NCI-H2196 (cell line): ENCODE measurements around the gene NR3C2.
"Not testable (repeated sequence)": the region's sequence is repeated elsewhere in the genome, so short reads cannot be mapped to it uniquely, and the experiment has no call there.

Experiments
- DNase-seq: peaks from one replicate; lab custom pipeline; 2025; ENCODE audit not compliant: unreplicated experiment; lab: John Stamatoyannopoulos, UW

The NR3C2 gene

DNA sequence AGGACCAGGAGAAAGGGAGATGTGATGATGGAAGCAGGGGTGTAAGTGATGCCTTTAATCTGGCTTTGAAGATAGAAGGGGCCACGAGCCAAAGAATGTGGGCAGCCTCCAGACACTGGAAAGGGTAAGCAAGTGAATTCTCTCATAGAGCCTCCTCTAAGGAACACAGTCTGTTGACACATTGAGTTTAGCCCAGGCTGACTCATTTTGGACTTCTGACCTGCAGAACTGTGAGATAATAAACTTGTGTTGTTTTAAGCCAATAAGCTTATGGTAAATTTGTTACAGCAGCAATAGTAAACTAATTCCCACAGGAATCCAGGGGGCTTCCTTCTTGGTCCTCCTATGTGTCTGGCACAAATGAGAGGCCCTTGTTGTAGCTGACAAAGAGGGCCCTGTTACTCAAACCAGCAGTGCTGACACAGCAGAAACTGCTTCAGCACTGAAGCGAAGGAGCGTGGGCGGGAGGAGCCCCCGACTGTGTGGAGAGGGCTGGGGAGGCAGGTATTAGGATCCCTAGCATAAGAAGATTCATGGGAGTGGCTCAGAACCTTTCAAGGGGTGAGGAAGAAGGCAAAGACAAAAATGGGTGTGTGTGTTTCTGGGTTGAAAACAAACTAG is 268.7 kb downstream of the NR3C2 start:
- DNase-seq = no peak

DNA sequence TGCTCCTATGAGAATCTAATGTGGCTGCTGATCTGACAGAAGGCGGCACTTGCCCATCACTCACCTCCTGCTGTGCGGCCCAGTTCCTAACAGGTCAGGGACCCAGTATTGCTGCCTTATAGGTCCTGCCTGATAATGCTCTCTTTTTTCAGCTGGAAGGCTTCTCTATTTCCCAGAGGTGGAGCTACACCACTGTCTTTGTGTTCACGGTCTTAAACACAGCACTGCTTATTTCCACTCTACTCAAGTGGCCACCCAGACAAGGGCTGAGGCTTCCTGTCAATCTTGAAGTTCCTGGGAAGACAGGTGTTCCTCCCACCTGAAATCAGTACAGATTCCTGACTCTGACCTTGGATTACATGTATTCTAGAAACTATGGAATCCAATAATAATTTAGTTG is 270.6 kb downstream of the NR3C2 start:
- no peak for DNase-seq

DNA sequence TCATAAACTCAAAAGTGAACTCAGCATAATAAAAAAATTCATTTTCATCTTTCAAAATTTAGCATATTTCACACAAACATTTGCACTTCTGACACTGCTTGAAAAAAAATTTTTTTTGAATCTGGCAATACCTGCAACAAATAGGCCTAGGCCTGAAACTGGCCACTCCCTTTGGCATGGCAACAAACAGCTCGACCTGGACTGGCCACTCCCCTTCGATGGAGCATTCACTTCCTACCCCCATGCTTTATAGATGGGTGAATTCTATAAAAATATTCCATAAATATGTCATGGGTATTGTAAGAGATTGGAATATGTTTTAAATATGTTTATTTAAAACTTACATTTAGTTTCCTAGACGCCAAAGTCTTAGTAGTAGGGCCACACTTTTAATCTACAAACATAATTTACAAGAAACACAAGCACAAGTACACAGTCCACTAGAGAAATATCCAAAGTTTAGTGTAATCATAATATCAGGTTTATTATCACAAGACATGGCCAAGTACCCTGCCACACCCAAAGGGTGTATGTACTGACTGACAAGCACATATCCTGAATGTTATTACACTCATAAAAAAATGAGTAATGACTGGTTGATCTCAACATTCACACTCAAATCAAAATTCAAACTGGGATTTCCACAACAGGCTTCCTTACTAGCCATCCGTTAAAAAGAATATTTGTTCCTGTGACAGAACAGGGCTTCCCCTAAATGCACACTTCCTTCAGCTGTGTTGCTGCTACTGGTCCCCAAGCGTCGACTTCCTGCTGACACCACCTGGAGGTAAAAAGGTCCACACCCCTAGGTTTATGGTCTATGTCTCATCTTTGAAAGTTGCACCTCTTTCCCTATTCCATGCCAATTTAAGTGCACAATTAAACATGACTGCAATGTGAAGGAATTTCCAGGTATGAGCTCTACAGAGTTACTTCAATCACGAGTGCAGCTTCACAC is 271.5 kb downstream of the NR3C2 start:
- no peak for DNase-seq

DNA sequence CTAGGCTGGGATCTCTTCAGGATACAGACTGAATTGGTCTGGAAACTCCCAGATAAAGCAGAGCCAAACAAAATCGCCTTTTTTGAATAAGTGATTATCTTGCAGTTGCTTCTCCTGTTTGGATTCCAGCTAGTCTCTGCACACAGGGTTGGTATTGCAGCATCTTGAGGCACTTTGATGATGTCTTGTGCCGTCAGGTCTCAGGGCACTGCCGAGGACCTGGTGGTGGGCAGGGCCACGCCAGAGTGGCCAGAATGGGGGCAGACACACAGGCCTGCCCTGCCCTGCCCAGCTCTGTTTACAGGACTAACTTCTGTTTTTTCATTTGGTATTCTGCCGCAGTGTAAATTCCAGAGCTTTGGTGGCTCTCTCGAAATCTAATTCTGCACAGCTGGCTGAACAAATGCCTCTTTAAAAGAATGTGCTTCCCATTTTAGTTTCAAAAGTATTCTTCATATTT is 276.1 kb downstream of the NR3C2 start:
- DNase-seq = no peak

DNA sequence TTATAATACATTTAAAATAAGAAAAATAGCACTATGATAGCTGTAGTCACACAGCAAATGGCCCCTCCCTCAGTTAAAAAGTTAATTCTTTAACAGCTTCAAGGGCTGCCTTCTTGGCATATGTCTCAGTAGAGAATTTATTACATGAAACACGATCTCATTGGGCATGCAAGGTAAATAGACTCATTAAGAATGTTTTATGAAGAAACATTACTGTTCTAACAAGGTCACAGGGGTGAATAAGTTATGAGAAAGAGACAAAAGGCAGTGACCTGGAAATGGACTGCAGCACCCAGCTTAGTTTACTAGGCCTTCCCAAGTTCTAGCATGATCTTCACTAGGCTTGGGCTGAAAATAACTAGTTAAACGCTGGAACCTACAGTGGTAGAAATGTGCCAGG is 277.7 kb downstream of the NR3C2 start:
- no peak for DNase-seq

DNA sequence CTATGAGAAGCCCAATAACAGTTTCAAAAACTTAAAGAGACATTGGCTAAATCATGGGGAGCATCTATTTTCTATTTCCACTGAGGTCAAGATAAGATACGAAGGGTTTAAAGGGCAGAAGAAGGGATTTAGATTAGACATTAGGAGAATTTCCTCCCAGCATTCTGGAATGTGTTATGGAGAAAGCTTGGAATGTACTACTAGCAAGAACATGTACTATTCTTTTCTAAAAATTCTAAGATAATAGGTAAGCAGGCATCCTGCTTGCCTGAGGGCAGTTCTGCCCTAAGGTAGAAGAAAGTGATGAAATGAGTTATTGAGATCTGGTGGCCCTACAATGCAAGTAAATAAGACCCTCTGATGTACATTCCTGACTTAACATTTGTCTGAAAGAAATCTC is 279.2 kb downstream of the NR3C2 start:
- DNase-seq = no peak

DNA sequence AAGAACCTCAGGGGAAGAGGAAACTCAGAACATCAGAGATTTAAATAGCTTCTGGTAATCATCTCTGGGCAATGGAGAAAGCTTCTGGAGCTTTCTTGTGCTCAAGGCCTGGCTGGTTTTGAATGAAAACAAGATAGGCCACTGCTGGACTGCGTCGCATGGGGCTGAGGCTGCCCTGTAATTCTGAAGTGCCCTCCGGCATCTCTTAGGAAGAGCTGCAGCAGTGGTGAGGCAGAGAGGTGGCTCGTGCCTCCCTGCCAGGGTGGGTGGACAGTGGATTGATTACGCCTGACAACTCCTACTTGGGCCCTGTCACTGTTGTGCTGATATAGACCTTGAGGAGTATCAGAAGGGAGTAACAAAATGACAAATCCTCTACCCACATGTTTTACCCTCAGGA is 279.7 kb downstream of the NR3C2 start:
- no peak for DNase-seq

DNA sequence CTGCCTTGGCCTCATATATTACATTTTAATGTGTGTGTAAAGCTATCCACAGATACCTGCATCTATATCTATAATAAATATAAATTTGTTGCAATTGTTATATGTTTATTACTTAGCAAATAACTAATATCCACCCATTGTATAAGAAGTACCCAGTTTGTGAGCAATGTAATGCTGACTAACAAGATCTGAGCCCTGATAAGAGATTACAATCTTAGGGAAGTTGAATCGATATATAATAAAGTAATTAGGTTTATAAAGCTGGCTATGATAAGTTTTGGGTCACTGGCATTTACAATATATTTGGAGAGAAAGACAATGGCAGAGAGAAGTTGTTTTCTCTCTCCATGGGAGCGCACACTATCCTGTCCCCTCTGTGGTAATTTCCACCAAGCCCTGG is 280.6 kb downstream of the NR3C2 start:
- DNase-seq = no peak

DNA sequence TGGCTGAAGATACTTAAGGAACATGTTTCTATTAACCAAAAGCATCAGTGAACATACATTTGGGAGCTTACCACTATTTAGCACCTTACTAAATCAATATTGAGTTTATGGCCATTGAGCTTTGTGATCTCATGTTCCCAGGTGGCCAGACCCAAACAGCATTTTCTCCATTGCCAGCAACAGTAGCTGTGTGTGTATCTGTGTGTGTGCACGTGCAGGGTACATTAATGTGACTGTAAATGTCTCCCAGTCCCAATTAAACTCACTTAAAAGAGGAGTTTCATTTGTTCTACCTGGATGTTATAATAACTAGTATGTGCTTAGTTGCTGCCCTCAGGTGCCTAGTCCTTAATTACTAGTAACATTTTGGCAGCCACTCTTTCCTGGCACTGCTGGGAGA is 282.4 kb downstream of the NR3C2 start:
- no peak for DNase-seq

DNA sequence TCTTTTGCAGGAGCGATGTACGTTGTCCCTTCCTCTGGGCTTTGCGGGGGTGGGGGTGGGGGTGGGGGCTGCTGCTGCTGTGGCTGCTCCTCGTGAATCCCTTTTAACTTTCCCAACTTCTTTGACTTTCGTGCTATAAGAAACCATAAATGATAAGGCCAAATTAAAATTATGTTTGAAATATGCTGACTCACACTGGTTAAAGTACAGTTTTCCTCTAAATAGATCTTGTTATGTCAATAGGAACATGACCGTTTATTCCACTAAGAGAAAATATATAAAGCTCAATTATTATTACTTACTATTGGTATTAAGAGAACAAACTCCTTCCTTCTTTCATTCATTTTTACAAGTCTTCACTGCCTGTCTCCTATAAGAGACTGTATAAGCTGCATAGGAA is 287.4 kb downstream of the NR3C2 start:
- no peak for DNase-seq

DNA sequence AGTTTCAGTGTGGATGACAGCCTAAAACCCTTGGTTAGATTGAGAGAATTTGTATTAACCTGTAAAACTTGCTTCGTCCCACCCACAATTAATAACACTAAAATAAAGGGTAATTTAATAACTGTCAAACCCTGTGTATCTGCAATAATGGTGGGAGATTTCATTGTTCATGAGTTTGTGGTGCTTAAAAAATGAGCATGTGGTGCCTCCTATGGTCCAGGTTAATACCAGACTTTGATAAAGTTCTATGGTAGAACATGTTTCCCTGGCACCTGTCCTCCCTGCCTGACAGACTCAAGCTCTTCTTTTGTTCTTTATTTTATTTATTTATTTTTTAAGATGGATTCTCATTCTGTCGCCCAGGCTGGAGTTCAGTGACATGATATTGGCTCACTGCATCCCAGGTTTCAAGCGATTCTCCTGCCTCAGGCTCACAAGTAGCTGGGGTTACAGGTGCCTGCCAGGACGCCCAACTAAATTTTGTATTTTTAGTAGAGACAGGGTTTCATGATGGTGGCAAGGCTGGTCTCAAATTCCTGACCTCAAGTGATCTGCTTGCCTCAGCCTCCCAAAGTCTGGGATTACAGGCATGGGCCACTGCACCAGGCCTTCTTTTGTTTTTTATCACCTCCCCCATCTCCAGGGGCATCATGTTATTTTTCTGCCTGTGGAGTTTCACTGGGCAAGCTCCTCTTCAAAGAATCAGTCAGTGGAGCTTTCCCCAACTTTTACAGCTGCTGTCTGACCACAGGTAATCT is 289.2 kb downstream of the NR3C2 start:
- no peak for DNase-seq

DNA sequence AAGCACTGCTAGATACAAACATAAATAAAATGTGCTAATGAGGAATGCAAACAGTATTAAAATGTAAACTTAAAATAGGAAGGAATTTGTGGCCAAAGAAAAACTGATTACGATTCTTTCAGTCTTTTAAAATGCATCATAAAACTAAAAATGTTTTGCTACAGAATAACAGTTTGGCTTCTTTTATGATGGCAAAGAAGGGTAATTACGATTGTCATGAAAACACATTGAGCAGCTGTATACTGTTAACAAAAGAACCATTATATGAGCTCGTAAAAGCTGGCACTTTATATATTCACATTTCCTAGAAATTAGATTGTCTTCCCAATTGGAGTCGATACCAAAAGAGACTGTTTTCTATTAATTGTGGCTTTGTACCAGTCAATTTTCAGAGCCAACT is 290.4 kb downstream of the NR3C2 start:
- no peak for DNase-seq

DNA sequence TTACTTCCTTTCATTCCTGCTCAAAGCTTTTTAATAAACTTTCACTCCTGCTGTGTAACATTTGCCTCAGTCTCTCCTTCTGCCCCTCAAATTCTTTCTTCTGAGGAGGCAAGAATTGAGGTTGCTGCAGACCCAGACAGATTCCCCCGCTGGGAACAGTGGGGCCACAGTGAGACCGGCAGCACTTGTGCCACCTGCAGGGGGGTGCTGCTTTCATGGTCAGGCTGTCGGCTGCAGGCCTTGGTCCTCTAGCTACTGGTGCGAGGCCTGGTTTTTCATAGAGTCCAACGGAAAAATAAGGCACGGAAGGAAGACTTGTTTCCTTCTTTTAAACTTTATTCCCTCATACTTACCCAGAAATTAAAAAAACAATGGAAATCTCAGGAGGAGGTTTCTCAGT is 296.7 kb downstream of the NR3C2 start:
- no peak for DNase-seq

DNA sequence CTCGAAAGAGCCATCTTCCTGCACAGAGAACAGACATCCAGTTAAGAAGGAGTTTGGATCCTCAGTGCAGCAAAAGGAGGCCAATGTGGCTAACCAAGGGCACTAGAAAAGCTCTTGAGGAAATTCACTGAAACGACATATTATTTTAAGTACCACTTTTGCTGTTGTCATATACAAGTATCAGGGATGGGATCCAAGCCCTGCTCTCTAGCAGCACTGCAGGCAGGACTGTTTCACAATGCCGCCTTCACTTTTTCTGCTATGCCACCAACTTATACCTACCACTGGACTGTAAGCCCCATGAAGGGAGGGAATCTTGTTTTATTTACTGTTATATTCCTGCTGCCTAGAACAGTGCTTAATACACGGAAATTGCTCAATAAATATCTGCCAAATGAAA is 299.0 kb downstream of the NR3C2 start:
- no peak for DNase-seq

DNA sequence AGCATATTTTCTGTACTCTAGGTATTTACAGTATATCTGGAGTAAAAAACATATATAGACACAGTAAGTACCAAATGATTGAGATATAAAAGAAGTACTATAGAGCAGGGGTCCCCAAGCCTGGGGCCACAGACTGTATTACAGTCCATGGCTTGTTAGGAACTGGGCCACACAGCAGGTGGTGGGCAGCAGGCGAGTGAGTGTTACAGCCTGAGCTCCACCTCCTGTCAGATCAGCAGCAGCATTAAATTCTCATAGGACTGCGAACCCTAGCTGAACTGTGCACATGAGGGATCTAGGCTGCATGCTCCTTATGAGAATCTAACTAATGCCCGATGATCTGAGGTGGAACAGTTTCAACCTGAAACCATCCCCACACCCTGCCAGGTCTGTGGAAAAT is 300.7 kb downstream of the NR3C2 start:
- DNase-seq = no peak

DNA sequence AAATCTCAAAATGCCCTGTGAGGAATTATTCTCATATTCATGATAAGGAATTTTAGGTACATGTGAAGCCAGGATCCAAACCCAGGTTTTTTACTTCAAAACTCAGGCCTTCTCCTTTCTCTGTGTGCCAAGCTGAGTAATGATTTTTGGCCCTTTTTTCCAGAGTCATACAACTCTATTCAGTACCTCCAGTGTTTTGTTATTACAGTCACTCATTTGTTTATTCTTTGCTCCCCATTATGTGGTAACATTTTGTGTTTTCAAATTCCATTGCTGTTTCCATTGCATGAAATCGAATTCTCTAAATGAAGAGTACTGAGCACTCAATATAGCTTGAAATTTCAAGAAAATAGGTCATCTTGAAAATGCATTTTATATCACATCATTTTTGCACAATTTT is 315.4 kb downstream of the NR3C2 start:
- DNase-seq = no peak

DNA sequence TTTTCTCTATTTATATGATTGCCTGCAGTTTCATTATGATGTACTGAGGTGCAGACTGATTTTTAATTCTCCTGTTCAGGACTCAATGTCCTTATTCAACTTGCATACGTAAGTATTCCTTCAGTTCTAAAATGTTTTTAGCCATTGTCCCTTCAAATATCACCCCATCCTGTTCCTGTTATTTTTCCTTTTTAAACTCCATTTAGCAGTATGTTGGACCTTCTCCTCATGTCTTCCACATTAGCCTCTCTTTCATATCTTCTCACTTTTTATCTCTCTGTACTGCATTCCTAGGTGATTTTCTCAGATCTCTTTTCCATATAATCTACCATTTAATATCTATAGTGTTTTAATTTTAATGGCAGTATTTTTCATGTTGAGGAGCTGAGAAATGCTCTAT is 317.7 kb downstream of the NR3C2 start:
- DNase-seq = no peak

DNA sequence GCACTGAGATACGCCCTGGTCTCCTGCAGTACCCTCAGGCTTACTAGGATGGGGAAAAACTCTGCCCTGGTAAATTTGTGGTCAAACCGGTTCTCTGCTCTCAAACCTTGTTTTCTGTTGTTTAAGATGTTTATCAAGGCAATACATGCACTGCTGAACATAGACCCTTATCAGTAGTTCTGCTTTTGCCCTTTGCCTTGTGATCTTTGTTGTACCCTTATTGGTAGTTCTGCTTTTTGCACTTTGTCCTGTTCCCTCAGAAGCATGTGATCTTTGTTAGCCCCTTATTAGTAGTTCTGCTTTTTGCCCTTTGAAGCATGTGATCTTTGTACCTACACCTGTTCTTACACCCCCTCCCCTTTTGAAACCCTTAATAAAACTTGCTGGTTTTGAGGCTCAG is 319.1 kb downstream of the NR3C2 start:
- DNase-seq = not testable (repeated sequence)

DNA sequence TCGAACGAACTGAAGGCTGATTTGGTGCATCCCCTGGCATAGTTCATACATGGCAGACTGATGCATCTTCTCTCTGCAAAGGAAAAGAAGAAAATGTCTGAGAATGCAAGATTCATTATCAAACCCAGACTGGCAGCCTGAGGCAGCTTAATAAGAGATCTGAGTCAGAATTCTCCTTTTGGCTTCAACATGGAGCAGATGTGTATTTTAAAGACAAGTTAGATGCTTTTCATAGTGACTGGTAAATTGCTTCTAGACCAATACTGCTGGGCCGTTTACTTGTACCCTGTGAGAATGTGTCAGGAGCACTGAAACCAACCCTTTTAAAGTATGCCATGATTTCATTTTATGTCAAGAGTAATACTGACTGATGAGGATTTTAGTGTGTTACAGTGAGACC is 322.0 kb downstream of the NR3C2 start:
- DNase-seq = no peak

DNA sequence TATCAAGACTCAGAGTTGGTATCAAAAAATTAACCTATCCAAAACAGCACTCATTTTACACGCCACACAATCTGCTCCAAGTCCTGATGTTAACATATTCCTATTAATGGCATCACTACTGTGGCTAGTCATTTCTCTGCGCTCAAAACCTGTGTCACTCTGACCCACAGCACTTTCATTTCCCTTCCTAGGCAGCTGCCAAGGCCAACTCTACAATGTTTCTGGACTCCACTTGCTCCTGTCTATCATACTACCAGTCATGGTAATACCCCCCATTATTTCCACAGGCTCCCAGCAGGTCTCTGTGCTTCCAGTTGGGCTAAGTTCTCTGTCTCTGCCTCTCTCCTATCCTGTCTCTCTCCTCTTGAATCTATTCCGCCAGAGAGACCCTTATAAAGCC is 323.6 kb downstream of the NR3C2 start:
- no peak for DNase-seq

DNA sequence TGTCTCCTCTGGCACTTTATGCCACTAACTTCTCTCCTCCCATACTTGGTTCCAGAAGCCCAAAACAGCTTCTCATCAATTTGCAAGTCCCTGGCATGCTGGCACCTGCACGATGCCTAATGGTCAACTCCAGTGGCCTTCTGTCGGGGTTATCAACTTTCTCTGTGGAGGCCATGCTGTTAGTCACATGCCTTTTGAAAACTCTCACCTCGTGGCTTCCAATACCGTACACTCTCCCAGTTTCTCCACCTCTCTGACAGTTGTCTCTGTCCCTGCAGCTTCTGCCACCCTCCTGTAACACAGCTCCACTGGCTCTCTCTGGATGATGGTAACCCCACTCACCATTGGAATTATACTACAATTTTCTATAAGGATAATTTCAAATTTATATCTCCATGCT is 324.0 kb downstream of the NR3C2 start:
- DNase-seq = no peak

DNA sequence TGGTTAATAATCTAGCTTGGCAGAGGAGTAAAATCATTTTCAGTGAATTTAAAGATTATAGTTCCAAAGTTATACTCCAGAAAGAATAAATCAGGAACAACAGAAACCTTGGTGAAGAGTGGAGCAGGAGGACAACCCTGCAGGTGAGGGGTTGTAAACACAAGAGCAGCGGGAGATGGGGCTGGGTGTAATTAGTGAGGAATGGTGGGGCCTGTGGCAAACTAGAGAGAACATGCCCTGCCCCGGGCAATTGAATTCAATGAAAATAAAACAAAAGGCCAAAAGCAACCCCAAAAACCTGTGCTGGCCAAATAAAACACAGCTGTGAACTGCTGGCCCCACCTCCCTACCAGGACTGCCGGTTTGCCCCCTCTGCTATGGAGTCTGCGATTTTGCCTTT is 325.2 kb downstream of the NR3C2 start:
- no peak for DNase-seq
